ENCODE data around the gene CPLX3.

GRCh38 chr15:74845581-74845980 is 19.2 kb downstream of the CPLX3 start:
- TF ChIP-seq CTCF (conservative IDR thresholded peaks at IDR 0.05 in 1 of 2, IDR thresholded peaks at IDR 0.05 in 1 of 2; ENCODE audit: extremely low read depth in 1 of 2, insufficient read depth in 1 of 2, low read depth in 1 of 2, low read length in 2 of 2) (no peak), EZH2 (IDR thresholded peaks at IDR 0.05; ENCODE audit: borderline replicate concordance, low read length) (no peak)
